ES-I3 (cell line): ENCODE results near the gene ZNF608.

Experiments
- H3K36me3 ChIP-seq: 2 replicates; pipeline ENCODE4 v1.6.1; 2013; ENCODE audit warnings: mild to moderate bottlenecking, low read length, control low read depth, moderate library complexity; ENCODE audit not compliant: insufficient read depth
- H3K4me1 ChIP-seq: 2 replicates; pipeline ENCODE4 v1.6.1; 2013; ENCODE audit warnings: mild to moderate bottlenecking, control low read depth, low read length; ENCODE audit not compliant: insufficient read depth
- H3K9ac ChIP-seq: 2 replicates; pipeline ENCODE4 v1.6.1; 2013; ENCODE audit warnings: low read depth, mild to moderate bottlenecking, low read length, moderate library complexity
- H3K9me3 ChIP-seq: 2 replicates; pipeline ENCODE4 v1.6.1; 2013; ENCODE audit warnings: mild to moderate bottlenecking, low read length, moderate library complexity; ENCODE audit not compliant: control insufficient read depth, insufficient read depth

ZNF608 gene, protein sequence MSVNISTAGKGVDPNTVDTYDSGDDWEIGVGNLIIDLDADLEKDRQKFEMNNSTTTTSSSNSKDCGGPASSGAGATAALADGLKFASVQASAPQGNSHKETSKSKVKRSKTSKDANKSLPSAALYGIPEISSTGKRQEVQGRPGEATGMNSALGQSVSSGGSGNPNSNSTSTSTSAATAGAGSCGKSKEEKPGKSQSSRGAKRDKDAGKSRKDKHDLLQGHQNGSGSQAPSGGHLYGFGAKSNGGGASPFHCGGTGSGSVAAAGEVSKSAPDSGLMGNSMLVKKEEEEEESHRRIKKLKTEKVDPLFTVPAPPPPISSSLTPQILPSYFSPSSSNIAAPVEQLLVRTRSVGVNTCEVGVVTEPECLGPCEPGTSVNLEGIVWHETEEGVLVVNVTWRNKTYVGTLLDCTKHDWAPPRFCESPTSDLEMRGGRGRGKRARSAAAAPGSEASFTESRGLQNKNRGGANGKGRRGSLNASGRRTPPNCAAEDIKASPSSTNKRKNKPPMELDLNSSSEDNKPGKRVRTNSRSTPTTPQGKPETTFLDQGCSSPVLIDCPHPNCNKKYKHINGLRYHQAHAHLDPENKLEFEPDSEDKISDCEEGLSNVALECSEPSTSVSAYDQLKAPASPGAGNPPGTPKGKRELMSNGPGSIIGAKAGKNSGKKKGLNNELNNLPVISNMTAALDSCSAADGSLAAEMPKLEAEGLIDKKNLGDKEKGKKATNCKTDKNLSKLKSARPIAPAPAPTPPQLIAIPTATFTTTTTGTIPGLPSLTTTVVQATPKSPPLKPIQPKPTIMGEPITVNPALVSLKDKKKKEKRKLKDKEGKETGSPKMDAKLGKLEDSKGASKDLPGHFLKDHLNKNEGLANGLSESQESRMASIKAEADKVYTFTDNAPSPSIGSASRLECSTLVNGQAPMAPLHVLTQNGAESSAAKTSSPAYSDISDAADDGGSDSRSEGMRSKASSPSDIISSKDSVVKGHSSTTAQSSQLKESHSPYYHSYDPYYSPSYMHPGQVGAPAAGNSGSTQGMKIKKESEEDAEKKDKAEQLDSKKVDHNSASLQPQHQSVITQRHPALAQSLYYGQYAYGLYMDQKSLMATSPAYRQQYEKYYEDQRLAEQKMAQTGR (N-terminal part only)

DNA sequence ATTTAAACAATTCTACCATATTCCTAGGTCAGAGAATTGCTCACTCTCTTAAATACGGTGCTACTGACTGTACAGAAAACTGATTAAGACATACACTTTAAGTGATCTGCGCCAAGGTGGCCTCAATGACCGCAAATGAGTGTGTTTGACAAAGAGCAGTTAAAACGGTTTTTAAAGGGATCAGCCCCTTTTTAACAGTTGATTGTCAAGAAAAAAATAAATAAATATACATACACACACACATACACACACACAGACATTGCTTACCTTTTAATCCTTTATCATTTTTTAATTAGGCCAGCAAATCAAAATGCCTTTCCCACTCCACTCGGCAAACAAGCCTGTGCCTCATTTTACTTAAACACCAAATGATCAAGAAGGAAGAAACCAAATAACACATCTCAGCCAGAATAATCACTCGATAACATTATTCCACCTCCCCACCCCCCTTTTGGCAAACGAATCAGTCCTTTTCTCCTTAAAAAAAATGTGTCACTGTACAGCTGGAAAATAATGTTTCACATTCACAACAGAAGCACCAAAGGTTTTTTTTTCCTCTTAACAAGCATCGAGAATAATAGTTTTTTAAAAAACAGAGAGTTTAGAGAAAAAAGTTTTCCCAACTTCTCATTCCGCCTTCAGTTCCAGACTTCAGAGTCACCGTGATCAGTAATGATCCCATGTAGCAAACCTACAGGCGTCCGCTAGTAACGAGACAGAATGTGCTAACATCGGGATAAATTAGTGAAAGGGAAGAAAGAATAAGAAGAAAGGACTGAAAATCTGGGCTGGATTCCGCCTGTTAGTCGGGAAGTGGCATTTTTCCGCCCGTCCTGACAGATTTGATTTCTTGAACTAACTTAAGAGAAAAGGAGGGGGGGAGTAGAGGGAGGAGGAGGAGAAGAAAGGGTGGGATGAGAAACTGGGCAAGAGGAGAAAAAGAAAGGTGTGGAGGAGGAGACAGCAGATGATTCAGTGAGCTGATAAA lies at the start of gene ZNF608:
TSS of gene ZNF608 (minus strand) at position 712 of the 988 bp plus-strand sequence. CDS start 1,650 bp downstream, outside the sequence.
- Histone ChIP-seq H3K9ac (peak within 1 kb of the TSS; percentile 96), H3K4me1 (peaks cover 20% of the 10 kb centered on the region; the same call in 1 of the 2 replicates), H3K9me3 (peaks cover 8% of the 10 kb centered on the region), H3K36me3 (no peaks in the 10 kb centered on the region)

DNA sequence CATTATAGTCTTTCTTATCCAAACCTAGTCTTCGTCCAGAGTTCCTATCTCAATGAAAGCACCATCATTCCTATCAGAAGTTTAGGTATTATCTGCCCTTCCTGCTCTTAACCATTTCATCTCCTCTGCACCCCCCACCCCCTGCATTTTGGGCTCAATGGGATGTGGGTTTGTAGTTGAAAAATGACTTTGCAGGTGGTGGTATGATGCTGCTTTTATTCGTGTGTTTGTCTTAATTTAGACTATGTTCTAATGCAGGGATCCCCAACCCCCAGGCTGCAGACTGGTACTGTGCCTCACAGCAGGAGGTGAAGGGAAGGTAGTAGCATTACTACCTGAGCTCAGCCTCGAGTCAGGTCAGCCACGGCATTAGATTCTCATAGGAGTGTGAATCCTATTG lies 49.4 kb upstream of the ZNF608 start:
- no peaks in the 10 kb centered on the region for H3K36me3 ChIP-seq

GRCh38 chr5:124790895-124791732 lies 44.7 kb upstream of the ZNF608 start:
- H3K4me1 ChIP-seq: 0 out of 2 replicates have a peak, but pooled peaks cover 5% of the 10 kb centered on the region
- no peaks in the 10 kb centered on the region; the same call in 1 of the 2 replicates for H3K9me3 ChIP-seq
- H3K36me3 ChIP-seq: no peaks in the 10 kb centered on the region
- H3K9ac ChIP-seq: no peak overlapping the region

More for the DNA sequence above, 49.4 kb upstream of the ZNF608 start:
- H3K9me3 ChIP-seq: no peaks in the 10 kb centered on the region
- 0 out of 2 replicates have a peak, but pooled peaks cover 5% of the 10 kb centered on the region for H3K4me1 ChIP-seq
- no peak overlapping the region for H3K9ac ChIP-seq

DNA sequence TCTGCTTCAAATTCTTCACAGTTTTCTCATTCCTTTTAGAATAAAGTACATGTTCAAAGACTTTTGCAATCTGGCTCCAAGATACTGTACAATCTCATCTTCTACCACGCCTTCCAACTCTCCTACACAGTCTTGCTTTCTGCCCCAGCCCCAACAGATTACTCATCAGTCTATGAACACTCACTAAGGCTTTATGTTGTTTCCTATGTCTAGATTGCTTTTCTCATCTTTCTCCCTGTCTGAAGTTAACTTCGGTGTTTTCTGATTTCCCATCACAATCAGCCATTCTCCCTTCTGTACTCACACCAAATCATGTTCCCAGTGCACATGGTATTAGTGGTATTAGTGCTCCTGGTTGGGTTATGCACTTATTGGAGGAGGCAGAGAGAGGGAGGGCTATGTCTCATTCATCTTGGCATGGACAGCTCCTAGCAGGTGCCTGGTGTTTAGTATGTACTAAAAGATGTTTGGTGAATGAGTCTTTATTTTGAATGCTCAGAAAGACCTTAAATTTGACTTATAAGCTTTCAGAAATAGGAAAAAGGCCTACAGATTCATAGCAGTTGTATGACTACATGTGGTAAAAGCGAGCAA lies 44.0 kb upstream of the ZNF608 start:
- H3K36me3 ChIP-seq: no peaks in the 10 kb centered on the region
- H3K9ac ChIP-seq: no peak overlapping the region

GRCh38 chr5:124789104-124789605 lies 42.7 kb upstream of the ZNF608 start:
- no peak overlapping the region for H3K9ac ChIP-seq
- no peaks in the 10 kb centered on the region for H3K36me3 ChIP-seq
- no peaks in the 10 kb centered on the region; the same call in 1 of the 2 replicates for H3K9me3 ChIP-seq
- no peaks in the 10 kb centered on the region for H3K4me1 ChIP-seq

More for the DNA sequence above, 44.0 kb upstream of the ZNF608 start:
- Histone ChIP-seq H3K4me1 (no peaks in the 10 kb centered on the region), H3K9me3 (no peaks in the 10 kb centered on the region; the same call in 1 of the 2 replicates)

GRCh38 chr5:124783794-124784193 lies 37.4 kb upstream of the ZNF608 start:
- Histone ChIP-seq H3K36me3 (no peaks in the 10 kb centered on the region), H3K4me1 (no peaks in the 10 kb centered on the region), H3K9ac (no peak overlapping the region), H3K9me3 (no peaks in the 10 kb centered on the region; the same call in 1 of the 2 replicates)

DNA sequence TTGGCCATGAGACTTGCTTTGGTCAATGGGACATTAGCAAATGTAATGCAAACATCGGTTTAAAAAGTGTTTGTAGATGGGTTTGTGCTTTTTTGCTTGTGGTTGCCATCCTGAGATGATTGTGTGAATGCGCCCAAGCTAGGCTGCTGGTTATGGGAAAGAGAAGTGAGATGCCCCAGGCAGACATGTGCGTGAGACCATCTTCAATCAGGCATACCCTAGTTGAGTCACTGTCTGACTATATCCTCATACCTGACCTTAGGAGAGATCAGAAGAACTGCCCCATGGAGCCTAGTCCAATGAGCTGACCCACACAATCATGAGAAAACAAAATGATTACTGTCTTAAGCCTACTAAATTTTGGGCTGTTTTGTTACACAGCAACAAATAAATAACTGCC lies 36.8 kb upstream of the ZNF608 start:
- H3K4me1 ChIP-seq: no peaks in the 10 kb centered on the region
- no peak overlapping the region for H3K9ac ChIP-seq
- H3K9me3 ChIP-seq: no peaks in the 10 kb centered on the region; the same call in 1 of the 2 replicates
- no peaks in the 10 kb centered on the region for H3K36me3 ChIP-seq

DNA sequence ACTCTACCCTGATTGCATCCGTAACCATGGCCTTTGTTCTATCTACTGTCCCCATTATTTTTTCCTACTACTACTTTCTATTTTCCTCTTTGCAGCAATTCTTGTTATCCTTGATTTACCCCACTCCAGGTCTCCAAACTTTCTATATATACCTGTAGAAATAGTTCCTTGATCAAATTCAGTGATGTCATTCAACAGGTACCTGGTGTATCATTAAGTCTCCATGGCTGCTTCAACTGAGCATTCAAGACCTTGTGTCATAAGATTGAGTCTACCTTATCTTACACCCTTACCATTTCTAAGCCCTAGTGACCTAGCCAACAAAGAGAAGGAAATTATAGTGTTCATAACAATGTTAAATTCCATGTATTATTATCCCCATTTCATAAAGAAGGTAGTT lies 35.8 kb upstream of the ZNF608 start:
- no peaks in the 10 kb centered on the region for H3K4me1 ChIP-seq
- no peak overlapping the region for H3K9ac ChIP-seq

DNA sequence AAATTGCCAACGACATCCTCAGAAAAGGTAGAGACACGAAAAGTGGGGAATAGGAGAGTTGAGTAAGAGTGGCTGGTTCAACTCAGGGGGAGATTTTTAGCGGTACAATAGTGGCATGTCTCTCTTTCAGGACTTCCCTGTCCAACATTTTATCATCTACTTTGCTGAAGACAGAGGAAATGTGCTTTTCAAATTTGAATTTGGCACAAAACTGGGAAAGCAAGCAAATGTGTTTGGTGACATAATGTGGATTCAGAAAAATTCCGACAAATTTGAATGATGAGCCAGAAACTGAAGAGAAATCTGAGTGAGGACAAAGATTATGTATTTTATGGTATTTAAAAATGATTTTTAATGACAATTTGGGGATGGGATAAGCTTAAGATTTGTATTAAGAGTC lies 33.6 kb upstream of the ZNF608 start:
- Histone ChIP-seq H3K9me3 (no peaks in the 10 kb centered on the region), H3K9ac (no peak overlapping the region), H3K36me3 (no peaks in the 10 kb centered on the region), H3K4me1 (no peaks in the 10 kb centered on the region)

More for the DNA sequence above, 35.8 kb upstream of the ZNF608 start:
- Histone ChIP-seq H3K9me3 (no peaks in the 10 kb centered on the region), H3K36me3 (no peaks in the 10 kb centered on the region)

DNA sequence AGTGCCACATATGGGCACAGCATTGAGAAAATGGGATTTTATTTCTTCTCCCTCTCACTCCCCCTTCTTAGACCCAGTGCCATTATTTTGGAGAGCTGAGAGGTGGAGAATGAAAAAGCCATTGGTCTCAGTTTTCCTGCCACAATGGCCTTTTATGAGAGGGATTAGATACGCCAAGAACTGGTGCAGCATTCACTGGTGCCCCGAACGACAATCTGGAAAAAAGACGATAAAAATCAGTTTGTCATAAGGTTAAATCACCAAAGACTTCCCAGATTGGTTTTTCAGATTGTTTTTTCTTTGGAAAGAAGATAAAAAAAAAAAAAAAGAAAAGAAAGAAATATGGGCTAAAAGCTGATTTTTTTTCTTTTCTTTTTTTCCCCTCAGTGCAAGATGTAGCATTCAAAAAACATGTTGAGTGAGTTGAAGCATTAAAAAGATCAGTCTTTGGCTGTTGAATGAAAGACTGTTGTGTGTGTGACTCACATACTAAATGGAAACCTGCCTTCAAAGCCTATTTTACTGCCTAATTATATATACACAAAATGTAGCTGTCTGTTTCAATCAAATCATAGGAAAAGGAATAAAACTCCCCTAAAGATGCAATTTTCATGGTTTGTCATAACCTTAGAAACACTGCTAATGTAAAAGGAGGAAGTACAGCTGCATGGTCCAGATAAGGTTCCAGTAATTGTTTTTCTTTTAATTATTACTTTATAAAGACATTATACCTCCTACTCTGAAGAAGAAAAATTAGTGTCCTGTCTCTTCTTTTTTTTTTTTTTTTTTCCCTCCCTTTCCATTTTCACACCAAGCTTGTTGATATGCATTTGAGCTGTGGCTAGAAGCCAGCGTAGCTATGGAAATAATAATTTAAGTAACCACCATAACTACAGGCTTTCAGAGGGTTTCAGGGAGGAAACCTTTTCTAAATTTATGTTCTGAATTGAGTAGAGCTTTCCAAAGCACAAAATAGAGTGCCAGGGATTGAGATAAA lies 27.2 kb upstream of the ZNF608 start:
- Histone ChIP-seq H3K9ac (no peak overlapping the region), H3K36me3 (no peaks in the 10 kb centered on the region), H3K4me1 (peaks cover 12% of the 10 kb centered on the region; the same call in 1 of the 2 replicates), H3K9me3 (no peaks in the 10 kb centered on the region)

DNA sequence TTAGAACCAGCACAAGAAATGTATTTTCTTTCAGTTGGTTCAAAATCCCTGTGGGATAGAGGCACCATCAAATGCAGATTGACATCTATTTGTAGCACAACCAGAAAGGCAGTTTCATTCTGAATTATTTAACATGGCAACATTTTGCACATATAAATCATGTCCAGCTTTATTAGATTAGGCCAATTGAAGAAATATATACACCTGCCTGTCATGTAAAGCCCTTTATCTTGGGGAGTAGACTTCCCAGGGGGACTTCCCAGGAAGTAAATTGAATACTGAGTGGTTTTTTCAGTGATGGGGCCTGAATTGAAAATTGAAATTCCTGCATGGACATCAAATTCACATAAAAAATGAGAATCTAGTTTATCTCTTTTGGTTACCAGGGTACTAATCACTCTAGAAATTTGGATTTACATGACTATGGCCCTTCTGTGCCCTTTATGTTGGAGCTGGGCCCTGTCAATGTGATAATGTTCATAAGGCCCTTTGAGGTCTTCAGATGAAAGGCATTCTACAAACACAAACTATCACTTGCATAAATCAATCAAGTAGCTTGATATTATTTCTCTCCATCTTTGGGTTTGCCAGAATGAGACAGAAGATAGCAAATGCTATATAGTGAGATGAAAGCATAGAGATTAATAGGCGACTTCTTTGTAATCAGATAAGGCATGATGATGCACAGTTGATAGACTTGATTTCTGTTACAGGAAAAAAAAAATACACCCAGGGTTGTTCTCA lies 26.2 kb upstream of the ZNF608 start:
- Histone ChIP-seq H3K36me3 (no peaks in the 10 kb centered on the region), H3K9me3 (no peaks in the 10 kb centered on the region), H3K9ac (no peak overlapping the region), H3K4me1 (peaks cover 12% of the 10 kb centered on the region; the same call in 1 of the 2 replicates)
